ENCODE data around the gene UBA1. TPM values are rescaled to one million over a fixed set of nuclear protein-coding genes. Genes with fewer than 3 reads are reported as not detected.

UBA1 gene
- total RNA-seq, 4 donors from 2014 or later: 145 to 182 (median 163) TPM

DNA sequence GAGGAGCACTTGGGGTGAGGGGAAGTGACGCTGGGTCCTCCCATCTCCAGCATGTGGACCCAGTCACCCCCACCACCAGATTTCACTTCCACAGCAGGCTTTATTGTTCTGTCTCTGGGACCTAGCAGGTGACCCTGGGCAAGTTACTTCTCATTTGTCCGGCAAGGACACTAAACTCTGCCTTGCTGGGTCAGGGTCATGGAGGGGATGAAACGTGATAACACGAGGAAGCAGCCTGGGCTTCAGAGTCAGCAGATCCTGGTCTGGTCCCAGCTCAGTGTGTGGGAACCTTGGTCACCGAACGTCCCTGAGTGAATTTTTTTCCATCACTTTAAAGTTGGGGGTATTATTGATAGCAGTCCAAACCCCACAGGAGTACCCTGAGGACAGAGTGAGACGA, 3.9 kb downstream of the UBA1 start:
- in situ Hi-C loops (cut with MboI; ENCODE audit: low pct_ligation_motif_present in 1 of 4, low pct_unique_long_range_greater_than_20kb in 1 of 4, low sequenced_read_pairs in 3 of 4) (loop anchor here (10.0 to 25.0 kb wide), 4 partner anchors 187 to 327 kb away; no protein-coding TSS in a partner anchor), intact Hi-C loops (cut with DNase I; ENCODE audit: low total_unique reads) (no loop called here)
- Histone ChIP-seq H3K4me1 (peaks cover 26 to 57% (median 34%) of the 10 kb centered on the region in 4 donors), H3K9me3 (no peaks in the 10 kb centered on the region), H3K27ac (no peak overlapping the region), H3K27me3 (no peaks in the 10 kb centered on the region), H3K4me3 (no peak overlapping the region), H3K36me3 (peaks cover 1 to 16% (median 3%) of the 10 kb centered on the region in 4 donors)
- TF ChIP-seq POLR2A (IDR thresholded peaks at IDR 0.05): no peak
- TF ChIP-seq, protein P1, sequence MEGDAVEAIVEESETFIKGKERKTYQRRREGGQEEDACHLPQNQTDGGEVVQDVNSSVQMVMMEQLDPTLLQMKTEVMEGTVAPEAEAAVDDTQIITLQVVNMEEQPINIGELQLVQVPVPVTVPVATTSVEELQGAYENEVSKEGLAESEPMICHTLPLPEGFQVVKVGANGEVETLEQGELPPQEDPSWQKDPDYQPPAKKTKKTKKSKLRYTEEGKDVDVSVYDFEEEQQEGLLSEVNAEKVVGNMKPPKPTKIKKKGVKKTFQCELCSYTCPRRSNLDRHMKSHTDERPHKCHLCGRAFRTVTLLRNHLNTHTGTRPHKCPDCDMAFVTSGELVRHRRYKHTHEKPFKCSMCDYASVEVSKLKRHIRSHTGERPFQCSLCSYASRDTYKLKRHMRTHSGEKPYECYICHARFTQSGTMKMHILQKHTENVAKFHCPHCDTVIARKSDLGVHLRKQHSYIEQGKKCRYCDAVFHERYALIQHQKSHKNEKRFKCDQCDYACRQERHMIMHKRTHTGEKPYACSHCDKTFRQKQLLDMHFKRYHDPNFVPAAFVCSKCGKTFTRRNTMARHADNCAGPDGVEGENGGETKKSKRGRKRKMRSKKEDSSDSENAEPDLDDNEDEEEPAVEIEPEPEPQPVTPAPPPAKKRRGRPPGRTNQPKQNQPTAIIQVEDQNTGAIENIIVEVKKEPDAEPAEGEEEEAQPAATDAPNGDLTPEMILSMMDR (IDR thresholded peaks at IDR 0.05): no peak
- no peak for TF ChIP-seq EP300 (IDR thresholded peaks at IDR 0.05; ENCODE audit: low read depth)
- no peak for TF ChIP-seq POLR2AphosphoS5 (IDR thresholded peaks at IDR 0.05)
- DNase-seq: no peak
- 76% methylated on average over 7 of the region's 7 CpGs; no CpG with 5 or more reads in 1 of the 2 donors for WGBS, 2 donors (ENCODE audit: low coverage in 1 of 2)

DNA sequence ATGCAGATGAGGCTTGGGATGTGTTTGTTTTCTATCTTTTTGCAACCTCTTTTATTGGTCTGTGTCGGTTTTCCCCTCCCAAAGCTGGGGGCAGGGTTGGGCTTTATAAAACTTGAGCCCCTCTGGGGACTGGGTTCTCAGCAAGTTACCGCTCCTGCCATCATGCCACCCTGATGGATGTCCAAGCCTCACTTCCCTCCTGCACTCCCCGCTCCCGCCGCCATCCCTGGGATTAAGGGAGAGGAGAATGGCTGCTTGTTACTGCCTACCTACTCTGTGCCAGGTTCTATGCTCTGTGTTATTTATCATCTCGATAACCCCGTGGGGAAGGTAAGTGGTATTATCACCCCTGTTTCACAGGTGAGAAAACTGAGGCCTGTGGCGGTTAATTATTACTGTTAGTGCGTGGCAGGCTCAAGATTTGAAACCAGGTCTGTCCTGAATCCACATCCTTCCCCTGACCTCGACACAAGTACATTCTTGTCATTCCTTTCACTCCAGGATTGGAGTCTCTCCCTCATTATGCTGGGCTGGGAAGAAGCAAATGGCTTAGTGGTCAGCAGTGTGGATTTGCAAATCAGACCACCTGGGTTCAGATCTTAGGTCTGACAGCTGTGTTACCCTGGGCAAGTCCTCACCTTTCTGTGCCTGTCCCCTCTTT, 4.5 kb downstream of the UBA1 start:
- TF ChIP-seq POLR2AphosphoS5 (IDR thresholded peaks at IDR 0.05) (no peak), POLR2A (IDR thresholded peaks at IDR 0.05) (no peak)
- TF ChIP-seq, protein P1 (IDR thresholded peaks at IDR 0.05): no peak
- intact Hi-C loops (cut with DNase I; ENCODE audit: low total_unique reads): no loop called here
- Histone ChIP-seq H3K27ac (no peak overlapping the region), H3K36me3 (peaks cover 1 to 23% (median 3%) of the 10 kb centered on the region in 4 donors), H3K4me3 (no peak overlapping the region), H3K27me3 (no peaks in the 10 kb centered on the region), H3K9me3 (no peaks in the 10 kb centered on the region), H3K4me1 (peaks cover 26 to 51% (median 32%) of the 10 kb centered on the region in 4 donors)
- in situ Hi-C loops (cut with MboI; ENCODE audit: low pct_ligation_motif_present in 1 of 4, low pct_unique_long_range_greater_than_20kb in 1 of 4, low sequenced_read_pairs in 3 of 4): loop anchor here (10.0 to 25.0 kb wide), 4 partner anchors 187 to 327 kb away; no protein-coding TSS in a partner anchor
- no peak for DNase-seq
- WGBS, 2 donors (ENCODE audit: low coverage in 1 of 2): 86% methylated on average over 10 of the region's 10 CpGs; no CpG with 5 or more reads in 1 of the 2 donors

DNA sequence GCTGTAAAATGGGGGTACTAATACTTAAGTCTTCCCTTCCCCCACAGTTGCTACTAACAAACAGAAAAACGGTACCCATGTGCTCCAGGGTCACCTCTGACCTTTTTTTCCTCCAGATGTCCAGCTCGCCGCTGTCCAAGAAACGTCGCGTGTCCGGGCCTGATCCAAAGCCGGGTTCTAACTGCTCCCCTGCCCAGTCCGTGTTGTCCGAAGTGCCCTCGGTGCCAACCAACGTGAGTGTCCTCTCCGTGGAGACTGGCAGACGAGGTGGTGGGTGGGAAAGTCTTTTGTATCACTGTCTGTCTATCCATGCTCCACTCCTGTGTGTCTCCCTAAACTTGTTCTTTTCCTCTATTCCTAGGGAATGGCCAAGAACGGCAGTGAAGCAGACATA, 5.1 kb downstream of the UBA1 start:
- Histone ChIP-seq H3K27ac (no peak overlapping the region), H3K36me3 (peaks cover 1 to 23% (median 3%) of the 10 kb centered on the region in 4 donors), H3K4me1 (peaks cover 26 to 49% (median 30%) of the 10 kb centered on the region in 4 donors), H3K27me3 (no peaks in the 10 kb centered on the region), H3K4me3 (no peak overlapping the region), H3K9me3 (no peaks in the 10 kb centered on the region)
- 90% methylated on average over 15 of the region's 15 CpGs; no CpG with 5 or more reads in 1 of the 2 donors for WGBS, 2 donors (ENCODE audit: low coverage in 1 of 2)
- in situ Hi-C loops (cut with MboI; ENCODE audit: low pct_ligation_motif_present in 1 of 4, low pct_unique_long_range_greater_than_20kb in 1 of 4, low sequenced_read_pairs in 3 of 4) (loop anchor here (10.0 to 25.0 kb wide), 4 partner anchors 186 to 326 kb away; no protein-coding TSS in a partner anchor), intact Hi-C loops (cut with DNase I; ENCODE audit: low total_unique reads) (no loop called here)
- no peak for TF ChIP-seq EP300 (IDR thresholded peaks at IDR 0.05; ENCODE audit: low read depth)
- TF ChIP-seq, protein P1 (IDR thresholded peaks at IDR 0.05): no peak
- no peak for TF ChIP-seq POLR2AphosphoS5 (IDR thresholded peaks at IDR 0.05)
- no peak for TF ChIP-seq POLR2A (IDR thresholded peaks at IDR 0.05)
- DNase-seq: no peak

DNA sequence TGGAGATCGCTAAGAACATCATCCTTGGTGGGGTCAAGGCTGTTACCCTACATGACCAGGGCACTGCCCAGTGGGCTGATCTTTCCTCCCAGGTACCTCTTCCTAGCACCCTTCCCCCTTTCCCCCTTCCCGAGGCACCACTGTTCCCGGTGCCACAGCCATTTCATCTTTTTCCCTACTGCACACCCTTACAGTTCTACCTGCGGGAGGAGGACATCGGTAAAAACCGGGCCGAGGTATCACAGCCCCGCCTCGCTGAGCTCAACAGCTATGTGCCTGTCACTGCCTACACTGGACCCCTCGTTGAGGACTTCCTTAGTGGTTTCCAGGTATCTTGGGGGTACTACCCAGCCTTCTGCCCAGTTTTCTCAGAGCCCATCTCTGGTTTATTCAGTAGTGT, 5.7 kb downstream of the UBA1 start:
- no peak overlapping the region for H3K27ac ChIP-seq
- in situ Hi-C loops (cut with MboI; ENCODE audit: low pct_ligation_motif_present in 1 of 4, low pct_unique_long_range_greater_than_20kb in 1 of 4, low sequenced_read_pairs in 3 of 4): loop anchor here (10.0 to 25.0 kb wide), 4 partner anchors 186 to 326 kb away; no protein-coding TSS in a partner anchor

More for the DNA sequence above, 5.7 kb downstream of the UBA1 start:
- TF ChIP-seq EP300 (IDR thresholded peaks at IDR 0.05; ENCODE audit: low read depth) (no peak), POLR2A (IDR thresholded peaks at IDR 0.05) (no peak), POLR2AphosphoS5 (IDR thresholded peaks at IDR 0.05) (no peak)
- TF ChIP-seq, protein P1 (IDR thresholded peaks at IDR 0.05): no peak
- no peak for DNase-seq
- H3K27me3 ChIP-seq: no peaks in the 10 kb centered on the region
- no peak overlapping the region for H3K4me3 ChIP-seq
- H3K9me3 ChIP-seq: no peaks in the 10 kb centered on the region
- H3K36me3 ChIP-seq: peaks cover 1 to 23% (median 3%) of the 10 kb centered on the region in 4 donors
- 93% methylated on average over 10 of the region's 10 CpGs; no CpG with 5 or more reads in 1 of the 2 donors for WGBS, 2 donors (ENCODE audit: low coverage in 1 of 2)
- H3K4me1 ChIP-seq: peaks cover 26 to 49% (median 30%) of the 10 kb centered on the region in 4 donors
- intact Hi-C loops (cut with DNase I; ENCODE audit: low total_unique reads): no loop called here
